CD1c-positive myeloid dendritic cell (primary cell): ENCODE data around the gene HSD11B1.

ENCODE experiments used
- DNase-seq: peaks from one replicate; pipeline ENCODE4 v3.0.0-alpha.2; 2016; ENCODE audit errors: extremely low spot score

HSD11B1 gene

GRCh38 chr1:209704584-209704983, at the start of gene HSD11B1:
TSS of gene HSD11B1 (plus strand) at chr1:209704846. CDS start at chr1:209704943, 97 bp downstream.
- peak; percentile 59 for DNase-seq

GRCh38 chr1:209655411-209656231, 49.0 kb upstream of the HSD11B1 start:
- DNase-seq, result no peak

- DNase-seq, result peak; percentile 86
Observed at GRCh38 chr1:209657140-209657879, 47.3 kb upstream of the HSD11B1 start.

- DNase-seq, result no peak
Observed at GRCh38 chr1:209657918-209658317, 46.7 kb upstream of the HSD11B1 start.

GRCh38 chr1:209659909-209660308, 44.7 kb upstream of the HSD11B1 start:
- peak; percentile 88 for DNase-seq

GRCh38 chr1:209661071-209661470, 43.6 kb upstream of the HSD11B1 start:
- no peak for DNase-seq

GRCh38 chr1:209662879-209663327, 41.7 kb upstream of the HSD11B1 start:
- DNase-seq, result no peak

- DNase-seq, result no peak
Observed at GRCh38 chr1:209667103-209667502, 37.5 kb upstream of the HSD11B1 start.

GRCh38 chr1:209667708-209668107, 36.9 kb upstream of the HSD11B1 start:
- DNase-seq, result peak; percentile 42

GRCh38 chr1:209670441-209671082, 34.1 kb upstream of the HSD11B1 start:
- no peak for DNase-seq

- DNase-seq, result peak; percentile 86
Observed at GRCh38 chr1:209672705-209673630, 31.7 kb upstream of the HSD11B1 start.

- DNase-seq, result peak; percentile 53
Observed at GRCh38 chr1:209673631-209674417, 30.8 kb upstream of the HSD11B1 start.

- DNase-seq, result peak; percentile 56
Observed at GRCh38 chr1:209674957-209675564, 29.6 kb upstream of the HSD11B1 start, which contains the start of gene G0S2. TSS of gene G0S2 (plus strand) at chr1:209675412. CDS start at chr1:209675685, 273 bp downstream.

- peak; percentile 23 for DNase-seq
Observed at GRCh38 chr1:209675565-209676154, 29.0 kb upstream of the HSD11B1 start.

GRCh38 chr1:209678981-209679539, 25.6 kb upstream of the HSD11B1 start:
- DNase-seq, result no peak

- no peak for DNase-seq
Observed at GRCh38 chr1:209685821-209686220, 18.8 kb upstream of the HSD11B1 start.

GRCh38 chr1:209686322-209686721, 18.3 kb upstream of the HSD11B1 start:
- no peak for DNase-seq

GRCh38 chr1:209688746-209689234, 15.9 kb upstream of the HSD11B1 start:
- DNase-seq, result no peak

GRCh38 chr1:209689477-209689876, 15.2 kb upstream of the HSD11B1 start:
- DNase-seq, result no peak
